ENCODE data around the gene IL1RAP. TPM values are rescaled to one million over a fixed set of nuclear protein-coding genes. Genes with fewer than 3 reads are reported as not detected.

The IL1RAP gene
- polyA plus RNA-seq, 4 donors = 0.45 to 11.2 (median 1.1) TPM

DNA sequence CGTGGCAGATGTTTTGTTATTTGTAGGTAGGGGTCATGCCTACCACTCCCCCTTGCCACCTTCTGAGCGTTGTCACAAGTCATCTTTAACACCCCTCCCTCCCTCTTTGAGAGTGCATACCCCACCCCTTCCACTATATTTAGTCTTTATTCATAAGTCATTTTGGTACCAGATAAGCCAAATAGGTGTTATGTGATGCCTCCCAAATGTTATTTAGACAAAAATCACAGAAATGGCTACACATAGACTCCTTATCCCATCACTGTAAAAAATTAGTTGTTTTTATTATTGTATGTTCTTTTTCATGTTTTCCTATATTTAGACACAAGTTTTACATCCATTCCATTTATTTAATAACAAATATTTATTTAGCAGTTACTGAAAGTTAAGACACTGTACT lies 93.1 kb downstream of the IL1RAP start:
- Histone ChIP-seq H3K9me3 (ENCODE audit: control insufficient read depth in 2 of 2, insufficient read depth in 1 of 2, low read depth in 1 of 2, low read length in 1 of 2) (no peaks in the 10 kb centered on the region), H3K4me1 (ENCODE audit: control insufficient read depth in 3 of 3, insufficient read depth in 2 of 3, low read depth in 1 of 3, low read length in 2 of 3) (no peaks in the 10 kb centered on the region), H3K4me3 (ENCODE audit: low read depth in 1 of 3, low read length in 3 of 3) (no peak overlapping the region), H3K27ac (ENCODE audit: low read depth in 1 of 3, low read length in 2 of 3) (no peak overlapping the region), H3K36me3 (ENCODE audit: control insufficient read depth in 3 of 3, insufficient read depth in 2 of 3, low read depth in 1 of 3, low read length in 3 of 3) (peaks cover 0 to 4% (median 0%) of the 10 kb centered on the region in 3 donors), H3K27me3 (ENCODE audit: control insufficient read depth in 3 of 3, insufficient read depth in 3 of 3, low read length in 3 of 3) (no peaks in the 10 kb centered on the region)
- DNase-seq (no peak), FAIRE-seq (no peak)
- 79 to 90% (median 88%) methylated on average over 2 of the region's 2 CpGs for WGBS, 3 donors

- no peaks in the 10 kb centered on the region for H3K27me3 ChIP-seq (ENCODE audit: control insufficient read depth in 3 of 3, insufficient read depth in 3 of 3, low read length in 3 of 3)
- WGBS, 3 donors = 71 to 96% (median 90%) methylated on average over 4 of the region's 4 CpGs
- no peak overlapping the region for H3K4me3 ChIP-seq (ENCODE audit: low read depth in 1 of 3, low read length in 3 of 3)
- DNase-seq = no peak
- H3K4me1 ChIP-seq (ENCODE audit: control insufficient read depth in 3 of 3, insufficient read depth in 2 of 3, low read depth in 1 of 3, low read length in 2 of 3) = no peaks in the 10 kb centered on the region
- FAIRE-seq = no peak
- H3K9me3 ChIP-seq (ENCODE audit: control insufficient read depth in 2 of 2, insufficient read depth in 1 of 2, low read depth in 1 of 2, low read length in 1 of 2) = no peaks in the 10 kb centered on the region
- no peak overlapping the region for H3K27ac ChIP-seq (ENCODE audit: low read depth in 1 of 3, low read length in 2 of 3)
- peaks cover 0 to 4% (median 0%) of the 10 kb centered on the region in 3 donors for H3K36me3 ChIP-seq (ENCODE audit: control insufficient read depth in 3 of 3, insufficient read depth in 2 of 3, low read depth in 1 of 3, low read length in 3 of 3)
Measured at GRCh38 chr3:190608850-190609589, 95.1 kb downstream of the IL1RAP start.

- Histone ChIP-seq H3K9me3 (ENCODE audit: control insufficient read depth in 2 of 2, insufficient read depth in 1 of 2, low read depth in 1 of 2, low read length in 1 of 2) (no peaks in the 10 kb centered on the region), H3K27me3 (ENCODE audit: control insufficient read depth in 3 of 3, insufficient read depth in 3 of 3, low read length in 3 of 3) (no peaks in the 10 kb centered on the region), H3K36me3 (ENCODE audit: control insufficient read depth in 3 of 3, insufficient read depth in 2 of 3, low read depth in 1 of 3, low read length in 3 of 3) (peaks cover 0 to 1% (median 0%) of the 10 kb centered on the region in 3 donors), H3K4me3 (ENCODE audit: low read depth in 1 of 3, low read length in 3 of 3) (no peak overlapping the region), H3K27ac (ENCODE audit: low read depth in 1 of 3, low read length in 2 of 3) (no peak overlapping the region), H3K4me1 (ENCODE audit: control insufficient read depth in 3 of 3, insufficient read depth in 2 of 3, low read depth in 1 of 3, low read length in 2 of 3) (no peaks in the 10 kb centered on the region)
- DNase-seq (no peak), FAIRE-seq (no peak)
- 58 to 65% (median 65%) methylated on average over 11 of the region's 11 CpGs for WGBS, 3 donors
Measured at GRCh38 chr3:190614226-190615059, 100.6 kb downstream of the IL1RAP start.

DNA sequence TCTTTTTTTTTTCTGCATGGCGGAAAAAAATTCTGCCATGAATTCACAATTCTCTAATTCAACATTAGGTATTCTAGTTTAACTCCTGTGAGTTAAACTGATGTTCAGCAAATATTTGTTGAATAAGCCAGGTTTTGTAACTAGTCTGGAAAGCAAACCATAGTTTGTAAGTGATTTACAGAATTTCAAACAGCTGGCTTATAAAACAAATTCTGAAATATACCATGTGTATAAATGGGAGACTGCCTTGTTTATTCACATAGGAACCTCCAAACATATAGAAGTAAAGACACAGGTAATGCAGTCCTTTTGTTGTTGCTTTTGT lies 101.1 kb downstream of the IL1RAP start:
- H3K27me3 ChIP-seq (ENCODE audit: control insufficient read depth in 3 of 3, insufficient read depth in 3 of 3, low read length in 3 of 3) = no peaks in the 10 kb centered on the region
- DNase-seq = no peak
- no peak overlapping the region for H3K27ac ChIP-seq (ENCODE audit: low read depth in 1 of 3, low read length in 2 of 3)
- H3K36me3 ChIP-seq (ENCODE audit: control insufficient read depth in 3 of 3, insufficient read depth in 2 of 3, low read depth in 1 of 3, low read length in 3 of 3) = peaks cover 0 to 2% (median 0%) of the 10 kb centered on the region in 3 donors
- no peak for FAIRE-seq
- 77 to 97% (median 94%) methylated on average over 1 of the region's 1 CpG for WGBS, 3 donors
- no peaks in the 10 kb centered on the region for H3K4me1 ChIP-seq (ENCODE audit: control insufficient read depth in 3 of 3, insufficient read depth in 2 of 3, low read depth in 1 of 3, low read length in 2 of 3)
- no peaks in the 10 kb centered on the region for H3K9me3 ChIP-seq (ENCODE audit: control insufficient read depth in 2 of 2, insufficient read depth in 1 of 2, low read depth in 1 of 2, low read length in 1 of 2)
- H3K4me3 ChIP-seq (ENCODE audit: low read depth in 1 of 3, low read length in 3 of 3) = no peak overlapping the region

GRCh38 chr3:190615607-190616006 lies 101.7 kb downstream of the IL1RAP start:
- Histone ChIP-seq H3K9me3 (ENCODE audit: control insufficient read depth in 2 of 2, insufficient read depth in 1 of 2, low read depth in 1 of 2, low read length in 1 of 2) (no peaks in the 10 kb centered on the region), H3K4me3 (ENCODE audit: low read depth in 1 of 3, low read length in 3 of 3) (no peak overlapping the region), H3K4me1 (ENCODE audit: control insufficient read depth in 3 of 3, insufficient read depth in 2 of 3, low read depth in 1 of 3, low read length in 2 of 3) (no peaks in the 10 kb centered on the region), H3K36me3 (ENCODE audit: control insufficient read depth in 3 of 3, insufficient read depth in 2 of 3, low read depth in 1 of 3, low read length in 3 of 3) (peaks cover 0 to 2% (median 0%) of the 10 kb centered on the region in 3 donors), H3K27ac (ENCODE audit: low read depth in 1 of 3, low read length in 2 of 3) (no peak overlapping the region), H3K27me3 (ENCODE audit: control insufficient read depth in 3 of 3, insufficient read depth in 3 of 3, low read length in 3 of 3) (no peaks in the 10 kb centered on the region)
- FAIRE-seq (no peak), DNase-seq (no peak)
- 17 to 41% (median 19%) methylated on average over 1 of the region's 1 CpG for WGBS, 3 donors

GRCh38 chr3:190616637-190617036 lies 102.8 kb downstream of the IL1RAP start:
- Histone ChIP-seq H3K9me3 (ENCODE audit: control insufficient read depth in 2 of 2, insufficient read depth in 1 of 2, low read depth in 1 of 2, low read length in 1 of 2) (no peaks in the 10 kb centered on the region), H3K27me3 (ENCODE audit: control insufficient read depth in 3 of 3, insufficient read depth in 3 of 3, low read length in 3 of 3) (no peaks in the 10 kb centered on the region), H3K27ac (ENCODE audit: low read depth in 1 of 3, low read length in 2 of 3) (no peak overlapping the region), H3K36me3 (ENCODE audit: control insufficient read depth in 3 of 3, insufficient read depth in 2 of 3, low read depth in 1 of 3, low read length in 3 of 3) (peaks cover 0 to 2% (median 0%) of the 10 kb centered on the region in 3 donors), H3K4me3 (ENCODE audit: low read depth in 1 of 3, low read length in 3 of 3) (no peak overlapping the region), H3K4me1 (ENCODE audit: control insufficient read depth in 3 of 3, insufficient read depth in 2 of 3, low read depth in 1 of 3, low read length in 2 of 3) (no peaks in the 10 kb centered on the region)
- WGBS, 3 donors = 73 to 74% (median 73%) methylated on average over 6 of the region's 6 CpGs
- no peak for DNase-seq
- FAIRE-seq = no peak

- Histone ChIP-seq H3K4me1 (ENCODE audit: control insufficient read depth in 3 of 3, insufficient read depth in 2 of 3, low read depth in 1 of 3, low read length in 2 of 3) (no peaks in the 10 kb centered on the region), H3K9me3 (ENCODE audit: control insufficient read depth in 2 of 2, insufficient read depth in 1 of 2, low read depth in 1 of 2, low read length in 1 of 2) (no peaks in the 10 kb centered on the region), H3K27ac (ENCODE audit: low read depth in 1 of 3, low read length in 2 of 3) (no peak overlapping the region), H3K27me3 (ENCODE audit: control insufficient read depth in 3 of 3, insufficient read depth in 3 of 3, low read length in 3 of 3) (no peaks in the 10 kb centered on the region), H3K4me3 (ENCODE audit: low read depth in 1 of 3, low read length in 3 of 3) (no peak overlapping the region), H3K36me3 (ENCODE audit: control insufficient read depth in 3 of 3, insufficient read depth in 2 of 3, low read depth in 1 of 3, low read length in 3 of 3) (peaks cover 0 to 2% (median 0%) of the 10 kb centered on the region in 3 donors)
- FAIRE-seq (no peak), DNase-seq (peak in 1 of 2 donors; percentile 8)
- 66 to 69% (median 69%) methylated on average over 3 of the region's 3 CpGs for WGBS, 3 donors
Measured at GRCh38 chr3:190617185-190617584, 103.3 kb downstream of the IL1RAP start.

DNA sequence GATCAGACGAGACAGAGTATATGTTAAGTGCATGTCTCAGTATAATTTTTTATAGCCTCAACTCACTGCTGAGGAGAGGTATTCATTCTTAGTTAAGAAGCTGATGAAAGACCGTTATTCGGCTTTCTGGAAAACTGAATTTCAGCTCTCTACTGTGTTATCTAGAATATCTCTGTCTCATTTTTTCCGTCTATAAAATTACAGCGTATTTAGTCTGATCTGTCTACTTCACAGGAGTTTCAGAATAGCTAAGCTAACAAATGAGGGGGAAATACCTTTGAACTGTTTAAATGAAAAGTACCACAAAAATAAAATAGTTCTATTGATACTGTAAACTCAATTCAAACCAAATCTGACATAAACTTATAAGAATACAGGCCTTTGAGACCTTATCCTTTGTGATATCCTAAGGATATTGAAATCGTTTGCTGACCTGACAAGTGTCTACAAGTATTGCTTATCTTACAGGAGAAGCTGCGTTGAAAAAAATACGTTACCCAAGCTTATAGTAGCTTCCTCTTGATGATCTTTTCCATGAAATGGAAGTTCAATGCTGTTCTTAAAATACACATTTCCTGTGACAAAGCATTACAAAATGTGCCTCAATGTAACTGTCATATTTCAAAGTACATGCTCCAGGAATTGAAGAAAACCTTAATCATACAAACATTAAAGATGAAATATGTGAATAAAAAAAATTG lies 104.6 kb downstream of the IL1RAP start:
- 66 to 82% (median 75%) methylated on average over 8 of the region's 8 CpGs for WGBS, 3 donors
- Histone ChIP-seq H3K27ac (ENCODE audit: low read depth in 1 of 3, low read length in 2 of 3) (no peak overlapping the region), H3K4me1 (ENCODE audit: control insufficient read depth in 3 of 3, insufficient read depth in 2 of 3, low read depth in 1 of 3, low read length in 2 of 3) (no peaks in the 10 kb centered on the region), H3K9me3 (ENCODE audit: control insufficient read depth in 2 of 2, insufficient read depth in 1 of 2, low read depth in 1 of 2, low read length in 1 of 2) (no peaks in the 10 kb centered on the region), H3K36me3 (ENCODE audit: control insufficient read depth in 3 of 3, insufficient read depth in 2 of 3, low read depth in 1 of 3, low read length in 3 of 3) (peaks cover 0 to 2% (median 0%) of the 10 kb centered on the region in 3 donors), H3K4me3 (ENCODE audit: low read depth in 1 of 3, low read length in 3 of 3) (no peak overlapping the region), H3K27me3 (ENCODE audit: control insufficient read depth in 3 of 3, insufficient read depth in 3 of 3, low read length in 3 of 3) (no peaks in the 10 kb centered on the region)
- FAIRE-seq = no peak
- DNase-seq = no peak

Measured in small intestine (tissue), 7 donors.